IMR-90 (cell line): Measurements from ENCODE around the gene IGF2R. TPM values are rescaled to one million over a fixed set of nuclear protein-coding genes. Genes with fewer than 3 reads are reported as not detected.

Experiments used
- ATAC-seq: fragments of 200-7000 bp; cut with Tn5 transposase; 2 replicates; pipeline ENCODE4 v1.9.1; 2020; ENCODE audit warnings: low read depth, mild to moderate bottlenecking, moderate library complexity
- BruUV-seq: library from RNA; stranded (reverse); fragments of 400-500 nt; replicated peaks from 2 replicates; lab custom pipeline; 2021; lab: Mats Ljungman, UMichigan
- CTCF ChIA-PET: fragments of 300-600 bp; formaldehyde crosslinking; extraction: SDS; loops from one replicate; lab custom pipeline; 2021; ENCODE audit warnings: antibody characterized with exemption; lab: Yijun Ruan, JAX
- POLR2A ChIA-PET: fragments of 300-600 bp; sonication (Branson Sonifier 250); formaldehyde crosslinking; loops from one replicate; lab custom pipeline; 2022; ENCODE audit warnings: antibody characterized with exemption; ENCODE audit not compliant: unreplicated experiment; lab: Charles Lee
- DNase-seq: peaks from one replicate; pipeline ENCODE4 v3.0.0; 2013
- H2AFZ ChIP-seq: replicated peaks from 2 replicates; pipeline ENCODE3; 2013; ENCODE audit warnings: low read length, mild to moderate bottlenecking; ENCODE audit not compliant: poor library complexity
- H2AK5ac ChIP-seq: 2 replicates; pipeline ENCODE4 v1.6.1; 2013; ENCODE audit warnings: low read depth, low read length, inconsistent platforms
- H2AK9ac ChIP-seq: replicated peaks from 2 replicates; pipeline ENCODE3; 2013; ENCODE audit warnings: mild to moderate bottlenecking, low read depth, low read length, moderate library complexity; ENCODE audit not compliant: poor library complexity
- H2BK120ac ChIP-seq: 2 replicates; pipeline ENCODE4 v1.6.1; 2013; ENCODE audit warnings: low read depth, low read length, inconsistent platforms
- H2BK15ac ChIP-seq: 3 replicates; pipeline ENCODE4 v1.6.1; 2013; ENCODE audit warnings: low read depth, low read length, inconsistent platforms
- H2BK20ac ChIP-seq: 2 replicates; pipeline ENCODE4 v1.6.1; 2013; ENCODE audit warnings: low read depth, mild to moderate bottlenecking, inconsistent platforms, low read length, moderate library complexity
- H2BK5ac ChIP-seq: 2 replicates; pipeline ENCODE4 v1.6.1; 2013; ENCODE audit warnings: mild to moderate bottlenecking, low read depth, low read length, inconsistent platforms; ENCODE audit not compliant: poor library complexity, severe bottlenecking
- H3K14ac ChIP-seq: replicated peaks from 2 replicates; pipeline ENCODE4 v1.6.1; 2013; ENCODE audit warnings: low read depth, low read length, inconsistent platforms
- H3K18ac ChIP-seq: 2 replicates; pipeline ENCODE4 v1.6.1; 2013; ENCODE audit warnings: low read depth, low read length, control low read depth
- H3K23ac ChIP-seq: 2 replicates; pipeline ENCODE4 v1.6.1; 2013; ENCODE audit warnings: low read depth, low read length, inconsistent platforms
- H3K27ac ChIP-seq: 2 replicates; pipeline ENCODE4 v1.5.1; 2013; ENCODE audit warnings: mild to moderate bottlenecking, control low read depth, low read length; ENCODE audit not compliant: insufficient read depth
- H3K27me3 ChIP-seq: 2 replicates; pipeline ENCODE4 v1.6.1; 2013; ENCODE audit warnings: low read length; ENCODE audit not compliant: control insufficient read depth, insufficient read depth
- H3K36me3 ChIP-seq: 2 replicates; pipeline ENCODE4 v1.6.1; 2013; ENCODE audit warnings: low read length, mixed read lengths; ENCODE audit not compliant: control insufficient read depth, insufficient read depth
- H3K4ac ChIP-seq: 2 replicates; pipeline ENCODE4 v1.6.1; 2013; ENCODE audit warnings: low read depth, low read length, inconsistent platforms
- H3K4me1 ChIP-seq: 2 replicates; pipeline ENCODE4 v1.6.1; 2013; ENCODE audit warnings: low read length, mixed read lengths; ENCODE audit not compliant: control insufficient read depth, insufficient read depth
- H3K4me2 ChIP-seq: 2 replicates; pipeline ENCODE4 v1.6.1; 2013; ENCODE audit warnings: low read depth, mild to moderate bottlenecking, control low read depth, low read length, moderate library complexity
- H3K4me3 ChIP-seq: 2 replicates; pipeline ENCODE4 v1.5.1; 2013; ENCODE audit warnings: low read depth, mild to moderate bottlenecking, control low read depth, low read length, moderate library complexity; ENCODE audit not compliant: insufficient read depth
- H3K56ac ChIP-seq: 2 replicates; pipeline ENCODE4 v1.6.1; 2013; ENCODE audit warnings: low read length, inconsistent platforms; ENCODE audit not compliant: insufficient read depth; ENCODE audit errors: extremely low read depth
- H3K79me1 ChIP-seq, 2 experiments: 2 replicates each; pipeline ENCODE4 v1.6.1; 2013; ENCODE audit warnings: low read length in 2 of 2, inconsistent platforms in 1 of 2, low read depth in 1 of 2
- H3K9ac ChIP-seq: 2 replicates; pipeline ENCODE4 v1.6.1; 2013; ENCODE audit warnings: low read depth, low read length, control low read depth
- H3K9me1 ChIP-seq: 2 replicates; pipeline ENCODE4 v1.6.1; 2013; ENCODE audit warnings: low read length, inconsistent platforms; ENCODE audit not compliant: insufficient read depth
- H3K9me3 ChIP-seq: 2 replicates; pipeline ENCODE4 v1.6.1; 2013; ENCODE audit warnings: low read length; ENCODE audit not compliant: control insufficient read depth, insufficient read depth
- H4K20me1 ChIP-seq: 2 replicates; pipeline ENCODE4 v1.6.1; 2013; ENCODE audit warnings: low read length, inconsistent platforms; ENCODE audit not compliant: insufficient read depth
- H4K5ac ChIP-seq: 2 replicates; pipeline ENCODE4 v1.6.1; 2013; ENCODE audit warnings: mild to moderate bottlenecking, low read depth, low read length, control low read depth
- H4K8ac ChIP-seq, 2 experiments: 2 replicates each; pipeline ENCODE4 v1.6.1; 2013; ENCODE audit warnings: low read depth in 2 of 2, low read length in 2 of 2, control low read depth in 1 of 2, inconsistent platforms in 1 of 2
- H4K91ac ChIP-seq: 2 replicates; pipeline ENCODE4 v1.6.1; 2013; ENCODE audit warnings: low read depth, low read length, inconsistent platforms; ENCODE audit not compliant: insufficient read depth
- BHLHE40 ChIP-seq: fragments of 150-350 bp; IDR thresholded peaks from 2 replicates; pipeline ENCODE4 v1.6.1; 2016; ENCODE audit warnings: mild to moderate bottlenecking, low read depth, low read length
- CEBPB ChIP-seq: IDR thresholded peaks from 2 replicates; pipeline ENCODE4 v1.6.1; 2012; ENCODE audit warnings: low read depth, low read length, improper control_type of control experiment
- CHD1 ChIP-seq: IDR thresholded peaks from 2 replicates; pipeline ENCODE4 v1.6.1; 2012; ENCODE audit warnings: low read depth, low read length, improper control_type of control experiment
- FOS ChIP-seq: fragments of 150-350 bp; IDR thresholded peaks from 2 replicates; pipeline ENCODE4 v1.6.1; 2016; ENCODE audit warnings: low read depth, low read length
- MAZ ChIP-seq: IDR thresholded peaks from 2 replicates; pipeline ENCODE4 v1.6.1; 2012; ENCODE audit warnings: low read depth, mild to moderate bottlenecking, low read length, improper control_type of control experiment, moderate library complexity, borderline replicate concordance
- MXI1 ChIP-seq: IDR thresholded peaks from 2 replicates; pipeline ENCODE4 v1.6.1; 2012; ENCODE audit warnings: low read depth, mild to moderate bottlenecking, low read length, moderate library complexity, borderline replicate concordance
- POLR2A ChIP-seq: IDR thresholded peaks from 2 replicates; pipeline ENCODE4 v1.6.1; 2012; ENCODE audit warnings: mild to moderate bottlenecking, low read depth, low read length
- RAD21 ChIP-seq: IDR thresholded peaks from 2 replicates; pipeline ENCODE4 v1.6.1; 2012; ENCODE audit warnings: low read length, improper control_type of control experiment
- RFX5 ChIP-seq: IDR thresholded peaks from 2 replicates; pipeline ENCODE4 v1.8.0; 2012; ENCODE audit warnings: low read depth, mild to moderate bottlenecking, low read length, moderate library complexity
- WGBS, 2 experiments: methylation state at CpG; one replicate each; pipeline versions ENCODE4 v1.1.5 to v1.1.7; 2013; ENCODE audit warnings: missing lambda C conversion rate in 2 of 2; ENCODE audit not compliant: insufficient read length in 1 of 2; ENCODE audit errors: extremely low coverage in 2 of 2; 5-methylcytosine and 5-hydroxymethylcytosine counted together
- dilution Hi-C: fragments of 300-500 bp; cut with HindIII; formaldehyde crosslinking; loops from one replicate; pipeline ENCODE4 v1.14.3; 2018; ENCODE audit warnings: low sequenced_read_pairs; ENCODE audit not compliant: unreplicated experiment
- in situ Hi-C: fragments of 300-500 bp; cut with MboI; formaldehyde crosslinking; loops from 3 replicates; pipeline ENCODE4 v1.14.3; 2019; ENCODE audit warnings: low sequenced_read_pairs, inconsistent platforms, mixed read lengths
- intact Hi-C: fragments of 100-400 bp; cut with micrococcal nuclease; formaldehyde crosslinking; loops from 2 replicates; pipeline ENCODE4 v1.10.0; 2022
- polyA plus RNA-seq, 3 experiments: library from polyadenylated mRNA; depleted of rRNA; stranded (reverse); fragments of >200 nt; gene quantifications; 2 replicates each; pipeline ENCODE4 v1.2.3, GENCODE V29; 2012; ENCODE audit warnings: low replicate concordance in 1 of 3
- total RNA-seq: library from RNA; depleted of rRNA; stranded (reverse); fragments of >200 nt; gene quantifications from 2 replicates; pipeline ENCODE4 v1.2.3, GENCODE V29; 2012
- TF ChIP-seq, protein P1 (sequence below): fragments of 150-350 bp; IDR thresholded peaks from 2 replicates; pipeline ENCODE4 v1.6.1; 2017; ENCODE audit warnings: mild to moderate bottlenecking, antibody characterized with exemption, low read length, low read depth
- TF ChIP-seq, protein P2 (sequence below): conservative IDR thresholded peaks from 2 replicates; pipeline ENCODE4 v1.5.1; 2012; ENCODE audit warnings: mild to moderate bottlenecking, low read depth, low read length, improper control_type of control experiment

IGF2R gene
- total and polyA plus RNA-seq, 2 of the 4 experiments (the other 2 are of a cell fraction), result 33.2 to 41.4 TPM

GRCh38 chr6:159996626-159997497 lies 28.0 kb downstream of the IGF2R start:
- Histone ChIP-seq H2BK15ac (no peak overlapping the region), H3K4me2 (no peak overlapping the region), H3K4me1 (no peaks in the 10 kb centered on the region; the same call in 1 of the 2 replicates), H3K14ac (no peak overlapping the region), H3K27ac (no peak overlapping the region), H3K9me1 (peaks cover 6% of the 10 kb centered on the region; the same call in 1 of the 2 replicates), H4K91ac (no peak overlapping the region), H2BK5ac (no peak overlapping the region), H3K56ac (no peak overlapping the region), H4K8ac (no peak overlapping the region), H4K5ac (no peak overlapping the region), H3K4me3 (no peak overlapping the region), H3K23ac (no peak overlapping the region), H2BK120ac (no peak overlapping the region), H3K9ac (no peak overlapping the region), H2AK5ac (no peak overlapping the region), H3K79me1 (peaks cover 29 to 66% of the 10 kb centered on the region in 2 experiments), H2AK9ac (no peak overlapping the region), H3K4ac (no peak overlapping the region; the same call in 1 of the 2 replicates), H3K27me3 (no peaks in the 10 kb centered on the region), H3K9me3 (no peaks in the 10 kb centered on the region), H2AFZ (no peak overlapping the region), H3K36me3 (peaks cover 10% of the 10 kb centered on the region), H2BK20ac (no peak overlapping the region), H3K18ac (no peak overlapping the region), H4K20me1 (peaks cover 45% of the 10 kb centered on the region)
- ATAC-seq (no peak), DNase-seq (no peak)
- TF ChIP-seq RAD21 (no peak), MAZ (no peak), MXI1 (no peak), FOS (no peak), RFX5 (no peak), BHLHE40 (no peak), POLR2A (no peak), CEBPB (no peak), CHD1 (no peak)
- TF ChIP-seq, protein P1, sequence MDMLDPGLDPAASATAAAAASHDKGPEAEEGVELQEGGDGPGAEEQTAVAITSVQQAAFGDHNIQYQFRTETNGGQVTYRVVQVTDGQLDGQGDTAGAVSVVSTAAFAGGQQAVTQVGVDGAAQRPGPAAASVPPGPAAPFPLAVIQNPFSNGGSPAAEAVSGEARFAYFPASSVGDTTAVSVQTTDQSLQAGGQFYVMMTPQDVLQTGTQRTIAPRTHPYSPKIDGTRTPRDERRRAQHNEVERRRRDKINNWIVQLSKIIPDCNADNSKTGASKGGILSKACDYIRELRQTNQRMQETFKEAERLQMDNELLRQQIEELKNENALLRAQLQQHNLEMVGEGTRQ, result no peak
- TF ChIP-seq, protein P2, sequence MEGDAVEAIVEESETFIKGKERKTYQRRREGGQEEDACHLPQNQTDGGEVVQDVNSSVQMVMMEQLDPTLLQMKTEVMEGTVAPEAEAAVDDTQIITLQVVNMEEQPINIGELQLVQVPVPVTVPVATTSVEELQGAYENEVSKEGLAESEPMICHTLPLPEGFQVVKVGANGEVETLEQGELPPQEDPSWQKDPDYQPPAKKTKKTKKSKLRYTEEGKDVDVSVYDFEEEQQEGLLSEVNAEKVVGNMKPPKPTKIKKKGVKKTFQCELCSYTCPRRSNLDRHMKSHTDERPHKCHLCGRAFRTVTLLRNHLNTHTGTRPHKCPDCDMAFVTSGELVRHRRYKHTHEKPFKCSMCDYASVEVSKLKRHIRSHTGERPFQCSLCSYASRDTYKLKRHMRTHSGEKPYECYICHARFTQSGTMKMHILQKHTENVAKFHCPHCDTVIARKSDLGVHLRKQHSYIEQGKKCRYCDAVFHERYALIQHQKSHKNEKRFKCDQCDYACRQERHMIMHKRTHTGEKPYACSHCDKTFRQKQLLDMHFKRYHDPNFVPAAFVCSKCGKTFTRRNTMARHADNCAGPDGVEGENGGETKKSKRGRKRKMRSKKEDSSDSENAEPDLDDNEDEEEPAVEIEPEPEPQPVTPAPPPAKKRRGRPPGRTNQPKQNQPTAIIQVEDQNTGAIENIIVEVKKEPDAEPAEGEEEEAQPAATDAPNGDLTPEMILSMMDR, result no peak
- CTCF ChIA-PET, result no interaction called here
- no TSS peak for BruUV-seq
- intact Hi-C loops, result no loop called here
- no CpG with 5 or more reads among the region's 12 CpGs for WGBS, 2 experiments
- POLR2A ChIA-PET, result no interaction called here
- dilution Hi-C loops, result no loop called here
- in situ Hi-C loops, result no loop called here
